Adipocyte (in vitro differentiated cells): ENCODE results near the gene PSMD11.
"Not testable (repeated sequence)": the region's sequence is repeated elsewhere in the genome, so short reads cannot be mapped to it uniquely, and the experiment has no call there.

Source experiments
- DNase-seq: peaks from one replicate; pipeline ENCODE4 v3.0.0-alpha.2; 2015; ENCODE audit warnings: low read depth
- H3K27me3 ChIP-seq: replicated peaks from 2 replicates; pipeline ENCODE4 v1.7.0; 2013; ENCODE audit warnings: mild to moderate bottlenecking, low read length, moderate library complexity; ENCODE audit not compliant: control insufficient read depth, insufficient read depth
- H3K36me3 ChIP-seq: 2 replicates; pipeline ENCODE4 v1.7.0; 2013; ENCODE audit warnings: low read length, mild to moderate bottlenecking, moderate library complexity; ENCODE audit not compliant: control insufficient read depth, insufficient read depth, severe bottlenecking
- H3K4me1 ChIP-seq: 2 replicates; pipeline ENCODE4 v1.7.0; 2013; ENCODE audit warnings: mild to moderate bottlenecking, low read length, moderate library complexity; ENCODE audit not compliant: control insufficient read depth, insufficient read depth
- H3K4me3 ChIP-seq: 2 replicates; pipeline ENCODE4 v1.7.0; 2013; ENCODE audit warnings: mild to moderate bottlenecking, low read length, moderate library complexity
- H3K9ac ChIP-seq: 2 replicates; pipeline ENCODE4 v1.7.0; 2013; ENCODE audit warnings: mild to moderate bottlenecking, low read length, moderate library complexity
- H3K9me3 ChIP-seq: 2 replicates; pipeline ENCODE4 v1.7.0; 2013; ENCODE audit warnings: mild to moderate bottlenecking, low read length, moderate library complexity; ENCODE audit not compliant: control insufficient read depth

The PSMD11 gene

DNA sequence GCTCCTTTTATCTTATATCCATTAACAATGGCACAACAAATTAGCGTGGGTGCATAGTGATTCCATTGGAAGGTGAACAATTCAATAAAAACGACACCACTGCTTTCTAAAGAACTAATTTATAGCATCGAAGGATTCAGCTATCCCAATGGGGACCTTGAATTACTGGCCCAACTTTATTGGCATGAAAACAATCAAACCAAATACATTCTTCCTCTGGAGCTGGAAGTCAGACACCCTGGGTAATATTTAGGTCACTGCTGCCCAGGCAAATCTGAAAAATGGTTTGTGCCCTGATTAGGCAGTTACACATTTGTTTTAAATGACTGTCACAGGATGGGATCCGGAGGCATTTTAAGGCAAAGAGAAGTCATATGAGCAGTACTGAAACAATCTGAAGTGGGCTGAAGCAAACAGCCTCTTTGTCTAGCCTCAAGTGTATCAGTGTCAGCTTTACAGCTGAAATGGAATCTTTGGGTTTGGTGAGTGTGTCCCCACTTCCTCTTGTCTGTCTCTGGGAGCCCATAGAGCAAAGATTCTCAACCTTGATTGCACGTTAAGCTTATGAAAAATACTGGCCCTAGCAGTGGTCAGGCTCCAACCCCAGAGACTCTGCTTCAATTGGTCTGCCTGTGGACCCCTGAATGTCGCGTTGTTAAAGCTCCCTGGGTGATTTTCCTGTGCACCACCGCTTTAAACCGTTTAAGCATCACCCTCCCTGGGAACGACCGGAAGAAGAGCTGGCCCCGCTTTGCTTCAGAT, 72.8 kb downstream of the PSMD11 start:
- H3K36me3 ChIP-seq = no peaks in the 10 kb centered on the region
- no peak overlapping the region for H3K9ac ChIP-seq
- H3K4me3 ChIP-seq = no peak overlapping the region
- H3K4me1 ChIP-seq = peaks cover 13% of the 10 kb centered on the region
- no peaks in the 10 kb centered on the region for H3K27me3 ChIP-seq
- DNase-seq = no peak
- H3K9me3 ChIP-seq = no peaks in the 10 kb centered on the region

DNA sequence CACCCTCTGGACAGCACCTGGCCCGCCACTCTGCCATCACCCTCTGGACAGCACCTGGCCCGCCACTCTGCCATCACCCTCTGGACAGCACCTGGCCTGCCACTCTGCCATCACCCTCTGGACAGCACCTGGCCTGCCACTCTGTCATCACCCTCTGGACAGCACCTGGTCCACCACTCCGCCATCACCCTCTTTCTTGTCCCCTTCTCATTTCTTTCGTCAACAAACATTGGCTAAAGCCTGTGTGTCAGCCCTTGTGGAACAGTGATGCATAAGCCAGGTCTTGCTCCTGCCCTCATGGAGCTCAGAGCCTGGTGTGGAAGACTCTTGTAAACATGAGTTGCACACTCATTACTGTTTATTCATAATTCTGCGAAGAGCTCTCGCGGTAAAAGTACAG, 73.7 kb downstream of the PSMD11 start:
- Histone ChIP-seq H3K27me3 (no peaks in the 10 kb centered on the region), H3K9me3 (no peaks in the 10 kb centered on the region), H3K9ac (no peak overlapping the region), H3K36me3 (no peaks in the 10 kb centered on the region), H3K4me1 (peaks cover 13% of the 10 kb centered on the region), H3K4me3 (no peak overlapping the region)
- DNase-seq = no peak

DNA sequence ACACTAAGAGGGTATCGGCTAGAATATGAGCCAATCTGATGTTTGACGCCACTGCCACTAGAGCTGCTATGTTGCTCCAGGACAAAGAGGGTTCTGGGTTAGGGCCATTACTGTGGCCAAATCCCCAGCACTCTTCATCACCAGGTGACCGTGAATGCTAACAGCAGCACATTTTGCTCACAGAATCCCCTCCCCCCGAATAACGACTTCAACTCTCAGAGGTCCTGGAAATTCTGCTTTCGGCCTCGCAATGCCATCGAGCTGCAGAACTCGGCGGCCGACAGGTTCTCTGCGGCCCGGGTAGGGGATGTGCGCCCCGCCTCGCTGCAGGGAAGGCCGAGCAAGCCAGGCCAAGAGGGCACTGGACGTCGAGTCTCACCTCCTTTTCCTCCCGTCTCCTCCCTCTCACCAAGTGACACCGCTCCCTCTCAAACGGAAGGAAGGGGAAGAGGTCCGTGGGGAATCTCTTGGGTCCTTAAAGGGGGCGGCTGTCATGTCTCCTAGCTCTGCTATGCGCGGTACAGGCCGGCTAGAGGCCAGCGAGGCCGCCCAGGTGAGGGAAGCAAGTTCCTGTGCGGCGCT, 74.4 kb downstream of the PSMD11 start:
- Histone ChIP-seq H3K36me3 (no peaks in the 10 kb centered on the region), H3K4me1 (peaks cover 13% of the 10 kb centered on the region), H3K9me3 (no peaks in the 10 kb centered on the region), H3K27me3 (no peaks in the 10 kb centered on the region), H3K9ac (no peak overlapping the region), H3K4me3 (peak overlapping the region; percentile 70)
- no peak for DNase-seq

DNA sequence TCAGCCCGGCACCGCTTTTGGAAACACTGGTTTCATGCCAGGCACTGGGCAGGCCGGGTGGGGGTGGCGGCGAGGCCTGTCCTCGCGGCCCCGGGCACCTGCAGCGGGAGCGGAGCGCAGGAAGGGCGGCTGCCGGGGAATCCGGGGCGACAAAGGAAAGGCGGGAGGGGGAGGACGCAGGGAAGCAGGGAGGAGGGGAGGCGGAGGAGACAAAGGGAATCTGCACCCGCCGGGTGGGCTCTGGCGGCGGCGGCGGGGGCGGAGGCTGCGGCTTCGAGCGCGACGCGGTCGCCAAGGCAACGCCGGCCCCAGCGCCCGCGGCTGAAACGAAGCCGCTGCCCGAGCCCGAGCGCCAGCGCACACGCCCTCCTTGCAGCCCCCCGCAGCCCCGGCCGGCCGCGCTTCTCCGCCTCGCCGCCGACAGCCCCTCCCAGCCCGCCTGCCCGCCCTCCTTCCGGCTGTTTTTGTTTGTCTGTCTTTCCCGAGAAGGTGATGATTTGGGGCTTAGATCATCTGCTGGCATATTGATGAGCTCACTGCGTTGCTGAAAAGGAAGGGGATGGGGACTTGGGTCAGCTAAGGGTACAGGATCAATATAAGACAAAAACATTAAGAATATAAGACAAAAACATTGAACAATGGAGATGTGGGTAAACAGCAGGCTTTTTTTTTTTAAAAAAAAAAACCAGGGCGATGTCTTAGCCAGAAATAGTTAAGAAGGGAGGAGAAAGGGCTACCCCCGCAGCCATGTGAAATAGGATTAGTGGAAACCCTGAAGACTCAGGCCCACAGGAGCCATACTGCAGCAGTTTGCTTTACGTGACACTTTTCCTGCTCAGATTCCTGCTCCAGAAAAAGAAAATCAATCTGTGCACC, 75.2 kb downstream of the PSMD11 start:
- peak overlapping the region; percentile 70 for H3K4me3 ChIP-seq
- no peaks in the 10 kb centered on the region for H3K27me3 ChIP-seq
- peak; percentile 72 for DNase-seq
- H3K9ac ChIP-seq = peak overlapping the region; percentile 61
- H3K36me3 ChIP-seq = no peaks in the 10 kb centered on the region
- H3K4me1 ChIP-seq = peaks cover 13% of the 10 kb centered on the region
- H3K9me3 ChIP-seq = no peaks in the 10 kb centered on the region

DNA sequence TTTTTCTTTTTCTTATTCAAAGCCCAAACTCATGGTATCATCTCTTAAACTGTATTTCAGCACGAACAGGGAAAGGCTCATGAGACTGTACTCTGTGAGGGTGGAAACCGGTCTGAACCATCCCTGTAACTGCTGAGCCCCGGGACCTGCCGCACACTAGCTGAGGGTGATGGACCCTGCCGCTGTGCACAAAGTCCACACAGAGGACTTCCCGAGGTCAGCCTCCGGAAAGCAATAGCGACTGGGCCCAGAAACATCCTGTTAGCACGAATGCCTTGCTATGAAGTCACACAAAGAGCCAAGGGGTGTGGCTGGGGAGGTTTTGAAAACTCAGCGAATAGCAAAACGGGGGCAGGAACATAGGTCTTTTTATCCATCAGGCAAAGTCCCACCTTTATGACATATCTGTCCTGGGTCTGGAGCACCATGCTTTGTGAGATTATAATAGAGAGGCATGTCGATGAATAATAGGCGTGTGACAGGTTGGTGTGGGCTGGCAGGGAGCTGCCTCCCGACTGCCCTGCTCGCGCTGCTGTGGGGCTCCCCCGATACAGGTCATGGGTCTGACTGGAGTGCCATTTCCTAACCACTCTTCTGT, 75.9 kb downstream of the PSMD11 start:
- Histone ChIP-seq H3K27me3 (no peaks in the 10 kb centered on the region), H3K4me1 (peaks cover 17% of the 10 kb centered on the region), H3K9me3 (no peaks in the 10 kb centered on the region), H3K36me3 (no peaks in the 10 kb centered on the region), H3K4me3 (no peak overlapping the region), H3K9ac (peak overlapping the region; percentile 61)
- no peak for DNase-seq

DNA sequence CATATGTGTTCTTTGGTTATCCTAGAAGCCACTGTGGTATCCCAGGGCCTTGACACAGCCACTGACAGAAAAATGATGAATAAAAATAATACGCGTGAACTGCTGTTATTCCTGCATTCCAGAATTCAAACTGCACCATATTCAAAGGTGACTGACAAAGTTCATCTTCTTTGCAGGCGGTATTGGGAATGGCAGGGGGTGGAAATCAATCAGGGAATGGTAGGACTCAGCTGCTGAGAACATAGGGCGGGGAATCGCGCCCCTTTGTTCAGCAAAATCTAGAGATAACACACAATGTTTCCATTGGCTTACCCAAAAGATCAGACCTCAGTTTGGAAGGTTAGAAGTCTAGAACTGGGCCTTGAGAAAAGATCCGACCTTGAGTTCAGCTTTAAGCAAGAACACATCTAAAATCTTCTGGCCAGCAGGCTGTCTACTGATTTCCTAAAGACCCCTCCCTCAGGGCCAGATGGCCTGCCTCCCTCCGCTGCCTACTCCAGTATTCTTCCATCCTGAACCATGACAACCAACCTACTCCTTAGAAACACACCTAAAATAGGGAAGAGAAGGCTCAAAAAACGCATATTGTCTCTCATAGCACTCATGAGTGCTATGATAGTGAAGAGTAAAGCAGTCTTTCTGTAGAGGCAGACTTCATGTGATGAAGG, 76.6 kb downstream of the PSMD11 start:
- Histone ChIP-seq H3K36me3 (no peaks in the 10 kb centered on the region), H3K4me3 (no peak overlapping the region), H3K4me1 (peaks cover 19% of the 10 kb centered on the region), H3K27me3 (no peaks in the 10 kb centered on the region), H3K9ac (no peak overlapping the region), H3K9me3 (no peaks in the 10 kb centered on the region)
- DNase-seq = no peak

DNA sequence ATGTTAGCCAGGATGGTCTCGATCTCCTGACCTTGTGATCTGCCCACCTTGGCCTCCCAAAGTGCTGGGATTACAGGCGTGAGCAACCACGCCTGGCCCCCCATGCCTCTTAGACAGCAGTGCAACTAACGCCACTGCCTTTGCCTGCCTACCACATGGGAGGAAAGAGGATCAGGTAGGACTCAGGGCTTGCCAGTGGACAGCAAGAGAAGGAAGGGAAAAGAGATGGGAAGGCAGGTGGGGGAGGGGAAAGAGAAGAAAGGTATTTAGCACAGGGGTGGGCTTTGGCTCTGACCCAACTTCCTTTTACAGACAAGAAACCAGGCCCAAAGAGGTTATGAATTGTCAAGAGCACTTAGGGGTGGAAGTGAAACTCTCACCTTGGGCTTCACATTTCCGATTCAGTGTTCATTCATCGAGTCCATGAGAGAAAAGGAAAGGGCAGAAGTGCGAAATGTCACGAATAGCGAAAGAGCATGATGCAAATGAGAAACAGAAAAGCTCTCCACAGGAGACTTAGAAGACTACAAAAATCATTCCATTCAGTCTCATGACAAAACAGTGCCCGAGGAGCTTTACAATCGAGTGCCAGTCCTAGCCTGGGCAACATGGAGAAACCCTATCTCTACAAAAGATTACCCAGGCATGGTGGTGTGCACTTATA, 78.8 kb downstream of the PSMD11 start:
- H3K4me3 ChIP-seq = no peak overlapping the region
- H3K9me3 ChIP-seq = no peaks in the 10 kb centered on the region
- H3K9ac ChIP-seq = no peak overlapping the region
- peaks cover 20% of the 10 kb centered on the region for H3K4me1 ChIP-seq
- H3K27me3 ChIP-seq = no peaks in the 10 kb centered on the region
- no peak for DNase-seq
- H3K36me3 ChIP-seq = no peaks in the 10 kb centered on the region

DNA sequence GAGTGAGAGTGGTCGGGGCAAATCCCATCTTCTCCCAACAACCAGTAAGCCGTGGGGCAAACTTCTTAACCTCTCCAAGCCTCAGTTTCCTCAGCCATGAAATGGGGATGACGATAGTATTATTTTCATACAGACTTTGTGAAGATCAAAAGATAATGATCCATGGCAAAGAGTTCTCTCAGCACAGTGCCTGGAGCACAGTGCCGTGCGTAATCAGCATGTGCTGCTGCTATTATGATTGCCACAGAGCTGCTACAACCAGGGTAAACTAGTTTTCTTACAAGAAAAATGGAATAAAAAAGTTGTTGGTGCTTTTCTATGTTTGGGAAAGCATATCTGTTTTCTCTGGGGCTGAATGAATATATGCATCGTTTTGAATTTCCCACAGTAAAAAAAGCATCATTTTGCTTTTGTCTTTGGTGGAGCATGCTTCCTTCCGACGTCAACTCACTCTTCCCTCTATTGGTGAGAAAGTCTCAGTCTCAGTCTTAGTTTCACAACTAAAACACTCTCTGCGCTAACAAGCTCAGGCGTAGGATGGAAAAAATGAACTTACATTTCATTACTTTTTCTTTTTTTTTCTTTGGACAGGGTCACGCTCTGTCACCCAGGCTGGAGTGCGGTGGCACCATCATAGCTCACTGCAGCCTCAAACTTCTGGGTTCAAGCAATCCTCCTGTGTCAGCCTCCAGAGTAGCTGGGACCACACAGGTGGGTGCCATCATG, 79.7 kb downstream of the PSMD11 start:
- no peak for DNase-seq
- H3K4me1 ChIP-seq = peaks cover 20% of the 10 kb centered on the region
- H3K9me3 ChIP-seq = no peaks in the 10 kb centered on the region
- no peak overlapping the region for H3K9ac ChIP-seq
- no peaks in the 10 kb centered on the region for H3K36me3 ChIP-seq
- no peak overlapping the region for H3K4me3 ChIP-seq
- no peaks in the 10 kb centered on the region for H3K27me3 ChIP-seq

DNA sequence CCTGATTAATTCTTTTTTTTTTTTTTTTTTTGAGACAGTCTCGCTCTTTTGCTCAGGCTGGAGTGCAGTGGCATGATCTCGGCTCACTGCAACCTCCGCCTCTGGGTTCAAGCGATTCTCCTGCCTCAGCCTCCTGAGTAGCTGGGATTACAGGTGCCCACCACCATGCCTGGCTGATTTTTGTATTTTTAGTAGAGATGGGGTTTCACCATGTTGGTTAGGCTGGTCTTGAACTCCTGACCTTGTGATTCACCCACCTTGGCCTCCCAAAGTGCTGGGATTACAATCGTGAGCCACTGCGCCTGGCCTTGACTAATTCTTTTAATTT, 80.2 kb downstream of the PSMD11 start:
- H3K36me3 ChIP-seq = not testable (repeated sequence)

DNA sequence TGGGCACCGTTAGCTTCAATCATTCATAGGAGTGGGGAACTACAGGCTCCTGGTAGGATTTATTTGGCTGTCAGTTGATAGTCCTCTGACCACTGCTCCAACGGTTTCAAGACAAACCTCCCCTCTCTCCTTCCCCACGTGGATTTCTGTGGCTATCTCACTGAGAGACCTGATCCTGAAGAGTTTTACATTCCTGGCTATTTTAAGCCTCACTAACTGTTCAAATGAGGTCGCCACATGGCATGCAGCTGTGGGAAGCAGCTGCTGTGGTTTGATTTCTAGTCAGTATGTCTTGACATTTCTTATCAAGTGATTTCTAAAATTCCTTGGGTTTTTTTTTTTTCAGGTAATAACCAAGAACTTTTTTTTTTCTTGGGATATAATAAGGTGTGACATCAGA, 80.8 kb downstream of the PSMD11 start:
- no peaks in the 10 kb centered on the region for H3K27me3 ChIP-seq
- no peak overlapping the region for H3K9ac ChIP-seq
- H3K9me3 ChIP-seq = no peaks in the 10 kb centered on the region
- H3K36me3 ChIP-seq = no peaks in the 10 kb centered on the region
- peak; percentile 18 for DNase-seq
- H3K4me3 ChIP-seq = no peak overlapping the region
- H3K4me1 ChIP-seq = peaks cover 14% of the 10 kb centered on the region

More for the DNA sequence above, 80.2 kb downstream of the PSMD11 start:
- not testable (repeated sequence) for DNase-seq, H3K9me3 ChIP-seq, H3K9ac ChIP-seq, H3K4me3 ChIP-seq, H3K27me3 ChIP-seq
- H3K4me1 ChIP-seq = peaks cover 20% of the 10 kb centered on the region
